Raji (cell line): ENCODE data around the gene ADAMTS19.

ENCODE experiments used
- POLR2A ChIP-seq: IDR thresholded peaks from 2 replicates; pipeline ENCODE4 v1.6.1; 2011; ENCODE audit warnings: low read depth, low read length, control low read depth; ENCODE audit not compliant: insufficient read depth

ADAMTS19 gene

DNA sequence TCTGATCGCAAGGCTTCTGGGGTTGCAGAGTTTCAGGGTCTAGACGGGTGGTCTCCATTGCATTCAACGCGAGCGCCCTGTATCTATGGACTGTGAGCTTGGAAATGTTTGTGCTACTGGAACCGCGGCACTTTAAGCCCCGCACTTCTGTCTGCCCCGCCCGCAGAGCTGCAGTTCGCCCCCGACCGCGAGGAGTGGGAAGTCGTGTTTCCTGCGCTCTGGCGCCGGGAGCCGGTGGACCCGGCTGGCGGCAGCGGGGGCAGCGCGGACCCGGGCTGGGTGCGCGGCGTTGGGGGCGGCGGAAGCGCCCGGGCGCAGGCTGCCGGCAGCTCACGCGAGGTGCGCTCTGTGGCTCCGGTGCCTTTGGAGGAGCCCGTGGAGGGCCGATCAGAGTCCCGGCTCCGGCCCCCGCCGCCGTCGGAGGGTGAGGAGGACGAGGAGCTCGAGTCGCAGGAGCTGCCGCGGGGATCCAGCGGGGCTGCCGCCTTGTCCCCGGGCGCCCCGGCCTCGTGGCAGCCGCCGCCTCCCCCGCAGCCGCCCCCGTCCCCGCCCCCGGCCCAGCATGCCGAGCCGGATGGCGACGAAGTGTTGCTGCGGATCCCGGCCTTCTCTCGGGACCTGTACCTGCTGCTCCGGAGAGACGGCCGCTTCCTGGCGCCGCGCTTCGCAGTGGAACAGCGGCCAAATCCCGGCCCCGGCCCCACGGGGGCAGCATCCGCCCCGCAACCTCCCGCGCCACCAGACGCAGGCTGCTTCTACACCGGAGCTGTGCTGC, 1.0 kb downstream of the ADAMTS19 start:
- no peak for TF ChIP-seq POLR2A

DNA sequence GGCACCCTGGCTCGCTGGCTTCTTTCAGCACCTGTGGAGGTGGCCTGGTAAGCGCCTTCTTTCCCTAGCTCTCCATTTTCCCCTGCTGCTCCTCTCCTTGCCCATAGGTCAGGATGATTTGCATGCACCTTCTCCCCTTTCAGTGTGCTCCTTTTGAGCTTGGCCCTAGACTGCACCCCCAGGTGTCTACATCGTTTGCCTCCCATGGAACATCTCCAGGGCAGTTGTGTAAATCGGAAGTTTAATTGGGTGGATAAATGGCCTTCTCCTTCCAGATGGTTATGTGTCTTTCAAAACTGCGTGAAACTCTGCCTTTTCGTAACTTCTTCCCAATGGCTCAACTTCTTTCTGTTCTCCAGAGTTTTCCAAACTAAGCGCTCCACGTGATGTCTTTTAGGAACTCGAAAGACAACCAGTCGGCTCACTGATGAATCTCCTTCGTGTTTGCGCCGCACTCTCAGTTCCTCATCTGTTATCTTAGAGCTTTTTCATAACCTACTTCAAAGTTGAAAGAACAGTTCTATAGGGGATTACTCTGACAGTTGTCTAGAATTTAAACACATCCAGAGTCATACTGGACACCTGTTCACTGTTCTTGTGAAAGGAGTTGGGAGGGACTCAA, 1.7 kb downstream of the ADAMTS19 start:
- TF ChIP-seq POLR2A, result no peak

DNA sequence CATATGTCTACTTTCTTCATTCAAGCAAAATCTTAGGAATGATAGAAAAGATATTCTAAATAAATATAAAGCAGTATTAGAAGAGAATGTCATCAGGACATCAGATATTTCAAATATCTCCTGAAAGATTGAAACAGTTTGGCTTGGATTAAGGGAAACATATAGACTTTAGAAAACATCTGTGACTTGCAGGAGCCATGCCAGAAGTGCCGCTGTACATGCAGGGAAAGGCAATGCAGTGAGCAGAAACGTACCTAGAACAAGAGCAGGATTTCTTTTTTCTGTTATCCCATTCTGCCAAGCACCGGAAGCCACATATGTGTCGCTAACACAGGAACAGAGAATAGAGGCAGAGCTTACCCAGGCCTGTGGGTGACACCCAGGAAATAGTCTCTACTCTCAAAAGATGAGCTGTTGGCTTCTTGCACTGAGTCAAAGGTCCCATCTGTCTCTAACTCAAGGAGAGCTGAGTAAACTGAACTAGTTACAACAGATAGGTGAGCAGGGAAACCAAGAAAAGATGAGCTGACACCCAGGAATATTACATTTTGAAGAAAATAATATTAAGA, 5.8 kb downstream of the ADAMTS19 start:
- TF ChIP-seq POLR2A, result no peak

DNA sequence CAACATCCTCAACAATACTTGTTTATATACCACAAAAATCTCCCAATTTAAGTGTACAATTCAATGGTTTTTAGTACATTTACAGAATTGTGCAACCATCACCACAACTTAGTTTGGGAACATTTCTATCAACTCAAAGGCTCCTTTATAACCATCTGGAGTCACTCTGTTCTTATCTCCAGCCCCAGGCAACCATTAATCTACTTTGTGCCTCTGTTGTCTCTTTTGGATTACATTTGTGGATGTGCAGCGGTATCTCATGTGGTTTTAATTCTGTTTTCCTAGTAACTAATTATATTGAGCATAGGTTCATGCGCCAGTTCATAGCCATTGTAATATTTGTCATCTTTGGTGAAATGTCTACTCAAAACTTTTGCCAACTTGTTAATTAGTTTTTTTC, 14.4 kb downstream of the ADAMTS19 start:
- TF ChIP-seq POLR2A, result no peak

DNA sequence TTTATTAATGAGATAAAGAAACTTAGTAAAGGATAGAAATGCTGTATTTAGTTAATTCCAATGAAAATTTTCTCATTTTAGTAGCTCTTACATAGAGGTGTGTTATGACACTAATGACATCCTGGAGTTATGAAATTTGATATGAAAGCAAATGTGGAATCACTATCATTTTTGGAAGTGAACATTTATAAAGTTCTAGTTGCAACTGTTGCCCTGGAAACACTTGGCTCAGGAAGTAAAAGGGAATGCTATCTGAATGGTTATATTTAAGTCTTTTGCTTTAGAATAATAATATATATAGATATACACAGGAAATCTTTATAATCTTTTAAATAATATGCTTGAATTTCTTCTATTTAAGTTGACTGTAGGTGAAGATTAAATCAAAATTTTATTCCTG, 16.7 kb downstream of the ADAMTS19 start:
- TF ChIP-seq POLR2A, result no peak

DNA sequence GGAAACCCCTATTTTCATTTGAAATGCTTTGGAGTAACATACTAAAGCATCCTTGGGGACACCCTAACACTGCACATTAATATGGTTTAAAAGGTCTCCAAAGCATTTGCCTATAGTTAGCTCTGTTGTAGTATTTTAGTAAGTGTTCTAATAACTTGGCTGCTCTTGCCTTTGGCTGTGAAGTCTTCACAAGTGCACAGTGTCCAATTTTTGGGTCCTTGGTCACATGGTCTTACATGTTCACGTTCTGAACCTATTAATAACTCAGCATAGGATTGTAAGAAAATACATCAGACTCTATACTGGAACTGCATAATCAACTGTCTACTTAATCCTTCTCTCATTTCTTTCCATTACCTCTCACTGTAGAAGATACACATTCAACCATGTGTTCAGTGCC, 17.4 kb downstream of the ADAMTS19 start:
- TF ChIP-seq POLR2A, result no peak

DNA sequence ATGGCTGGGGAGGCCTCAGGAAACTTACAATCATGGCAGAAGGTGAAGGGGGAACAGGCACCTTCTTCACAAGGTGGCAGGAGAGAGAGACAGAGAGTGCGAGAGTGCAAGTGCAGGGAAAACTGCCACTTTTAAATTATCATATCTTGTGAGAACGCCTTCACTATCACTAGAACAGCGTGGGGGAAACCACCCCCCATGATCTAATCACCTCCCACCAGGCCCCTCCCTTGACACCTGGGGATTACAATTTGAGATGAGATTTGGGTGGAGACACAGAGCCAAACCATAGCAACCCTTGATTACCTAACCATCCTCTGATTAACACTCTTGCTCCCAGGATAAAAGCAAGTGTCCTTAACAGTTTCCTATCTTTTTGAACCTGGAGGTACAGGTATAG, 21.1 kb downstream of the ADAMTS19 start:
- TF ChIP-seq POLR2A, result no peak

DNA sequence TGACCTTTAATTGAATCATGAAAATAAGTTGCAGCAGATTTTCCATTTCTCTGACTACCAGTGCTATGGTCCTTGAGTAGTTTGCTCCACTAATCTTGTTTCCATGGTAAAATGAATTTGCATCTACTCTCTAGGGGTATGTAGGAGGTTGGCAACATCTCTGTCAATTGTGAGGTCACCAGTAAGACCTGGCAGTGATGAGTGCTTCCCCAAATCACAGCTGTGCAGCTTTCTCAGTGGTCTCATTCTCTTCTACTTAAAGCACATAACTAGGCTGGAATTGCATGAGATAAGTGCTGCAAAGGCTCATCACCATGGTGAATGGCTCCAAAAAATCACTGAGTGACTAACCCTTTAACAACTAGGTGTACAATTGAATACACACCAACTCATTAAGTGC, 36.3 kb downstream of the ADAMTS19 start:
- TF ChIP-seq POLR2A, result no peak

DNA sequence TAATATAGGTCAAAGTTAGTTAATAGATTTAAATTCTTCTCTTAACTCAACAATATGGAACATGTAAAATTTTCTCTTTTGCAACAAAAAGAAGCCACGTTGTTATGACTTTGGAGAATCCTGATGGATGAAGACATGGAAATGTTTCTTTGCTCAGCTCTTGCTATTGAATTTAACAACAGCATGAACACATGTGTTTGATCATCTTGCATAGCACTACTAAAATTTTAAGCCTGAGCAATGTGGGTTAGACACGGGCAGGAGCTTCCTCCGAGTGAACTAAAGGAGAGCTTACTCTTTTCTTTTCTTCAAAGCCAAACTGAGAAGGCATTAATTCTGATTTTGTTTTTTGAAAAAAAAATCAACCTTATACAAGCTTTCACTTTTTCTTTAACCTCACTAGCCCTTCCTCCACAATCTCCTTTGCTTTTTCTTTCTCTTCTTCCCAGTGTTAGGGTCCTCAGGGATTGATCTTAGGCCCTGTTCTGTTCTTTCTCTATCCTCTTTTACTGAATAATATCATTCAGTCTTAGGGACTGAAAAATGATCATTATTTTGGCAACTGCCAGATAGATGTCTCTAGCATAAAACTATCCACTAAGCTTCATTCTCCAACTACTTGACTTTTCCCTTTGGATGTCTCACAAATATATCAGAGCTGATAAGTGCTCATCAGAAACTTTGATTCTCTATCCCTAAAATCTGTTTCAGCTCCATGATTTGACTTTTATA, 36.9 kb downstream of the ADAMTS19 start:
- TF ChIP-seq POLR2A, result no peak

DNA sequence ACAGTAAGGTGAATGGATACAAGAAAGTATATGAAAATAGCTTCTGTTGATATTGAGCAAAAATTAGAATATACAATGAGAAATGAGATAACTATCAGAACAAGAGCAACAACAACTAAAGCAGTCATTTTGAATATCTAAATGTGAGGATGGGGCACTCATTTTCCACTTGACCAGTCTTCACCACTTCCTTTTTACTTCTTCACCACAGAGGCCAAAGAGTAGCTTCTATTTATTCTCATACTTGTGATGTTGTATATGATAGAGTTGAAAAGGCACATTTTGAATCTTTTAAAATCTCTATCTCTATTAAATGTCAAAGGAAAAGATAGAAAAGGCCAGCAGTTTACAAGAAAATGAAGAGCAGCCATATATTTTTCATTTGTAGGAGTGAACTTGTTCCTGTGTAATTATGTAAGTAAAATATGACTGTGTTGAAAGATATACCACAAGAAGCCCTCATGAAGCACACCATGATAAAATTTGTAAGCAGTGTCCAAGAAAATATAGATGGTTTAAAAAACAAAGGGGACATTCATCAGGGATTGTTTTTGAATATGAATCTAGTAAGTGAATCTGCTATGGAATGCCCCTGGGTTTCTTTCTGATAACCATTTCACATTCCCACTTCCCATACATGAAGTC, 39.2 kb downstream of the ADAMTS19 start:
- no peak for TF ChIP-seq POLR2A

DNA sequence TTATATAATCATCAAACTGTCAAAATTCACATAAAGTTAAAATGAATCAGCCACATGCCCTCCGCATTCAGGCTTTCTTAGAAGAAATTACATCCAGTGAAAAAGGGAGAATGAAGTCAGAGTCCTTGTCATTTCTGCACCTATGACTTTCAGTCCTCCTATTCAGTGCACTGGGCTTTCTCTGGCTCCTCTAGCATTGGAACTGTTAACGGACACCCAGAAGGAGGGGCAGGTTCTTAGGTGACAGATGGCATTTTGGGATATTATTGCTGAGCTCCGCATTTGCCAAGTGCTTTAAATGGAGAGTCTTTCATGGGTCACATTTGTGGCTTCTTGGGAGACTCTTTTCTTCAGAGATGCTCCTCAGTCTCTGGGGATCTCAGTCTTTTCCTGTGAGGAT, 40.0 kb downstream of the ADAMTS19 start:
- TF ChIP-seq POLR2A, result no peak

DNA sequence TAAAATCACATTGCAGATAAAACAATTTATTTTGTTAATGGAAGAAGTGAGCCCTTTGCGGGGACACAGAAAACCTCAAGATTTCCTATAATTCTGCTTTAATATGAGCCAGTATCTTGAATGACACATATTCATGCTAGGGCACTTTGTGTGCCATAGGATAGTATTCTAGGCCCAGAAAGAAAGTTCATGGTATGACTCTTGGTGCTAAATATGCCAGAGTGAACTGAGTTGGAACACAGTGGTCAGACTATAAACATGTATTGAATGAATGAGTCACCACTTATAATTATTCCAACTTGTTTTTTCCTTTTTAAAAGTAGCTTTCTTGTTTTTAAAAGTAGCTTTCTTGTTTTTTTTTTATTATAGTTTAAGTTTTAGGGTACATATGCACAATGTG, 46.0 kb downstream of the ADAMTS19 start:
- TF ChIP-seq POLR2A, result no peak

DNA sequence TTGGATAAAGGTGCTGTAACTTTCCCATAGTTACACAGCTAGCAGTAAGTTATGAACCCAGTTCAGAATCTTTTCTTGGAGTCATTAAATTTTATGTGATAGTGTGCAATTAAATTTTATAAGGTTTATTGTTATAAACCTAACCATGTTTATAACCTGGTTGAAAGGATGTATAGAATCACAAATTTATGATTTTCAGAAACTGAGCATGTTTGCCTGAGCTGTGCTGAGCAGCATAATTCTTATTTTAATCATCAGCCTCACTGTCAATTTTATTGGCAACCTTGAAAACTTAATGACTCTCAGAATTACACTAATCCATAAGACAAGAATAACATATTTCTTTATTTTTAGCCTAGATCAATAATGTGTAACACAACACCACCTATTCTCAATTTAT, 46.9 kb downstream of the ADAMTS19 start:
- TF ChIP-seq POLR2A, result no peak

DNA sequence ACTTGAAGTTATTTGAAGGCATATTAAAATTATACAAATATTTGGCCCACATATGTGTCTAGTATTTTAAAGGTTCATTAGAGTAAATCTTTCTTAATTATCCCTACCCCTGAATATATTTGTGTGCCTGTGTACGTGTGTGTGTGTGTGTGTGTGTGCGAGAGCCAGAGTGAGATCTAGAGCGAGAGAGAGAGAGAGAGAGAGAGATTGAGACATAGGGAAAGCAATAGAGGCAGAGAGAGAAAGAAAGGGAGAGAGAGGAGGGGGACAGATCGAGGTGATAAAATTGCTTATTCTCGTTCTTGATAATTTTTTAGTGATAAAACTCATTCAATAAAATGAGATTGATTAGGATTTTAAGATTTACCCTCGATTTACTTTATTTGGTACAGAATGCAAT, 47.4 kb downstream of the ADAMTS19 start:
- TF ChIP-seq POLR2A, result no peak

DNA sequence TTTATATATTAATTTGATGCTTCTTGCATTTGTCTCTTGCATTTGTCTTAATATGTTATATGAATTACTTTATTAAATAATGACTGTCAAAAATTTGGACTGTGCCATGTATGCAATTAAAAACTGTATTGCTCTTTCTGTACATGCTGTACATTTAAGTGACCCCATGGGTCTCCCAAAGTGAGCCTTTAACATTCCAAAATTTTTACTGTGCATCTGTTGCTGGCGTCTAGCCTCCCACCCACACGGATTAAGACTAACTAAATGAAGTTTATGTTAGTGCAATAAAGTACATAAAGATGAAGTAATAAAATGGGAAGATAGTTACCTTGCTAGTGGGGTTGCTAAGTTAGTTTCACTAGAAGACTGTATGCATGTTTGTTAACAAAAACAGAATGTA, 48.5 kb downstream of the ADAMTS19 start:
- TF ChIP-seq POLR2A, result no peak
